Measurements from ENCODE around the gene CCP110.

- TF ChIP-seq EZH2 (IDR thresholded peaks at IDR 0.05; ENCODE audit: insufficient read depth, poor library complexity, severe bottlenecking) (no peak), EZH2phosphoT487 (IDR thresholded peaks at IDR 0.05; ENCODE audit: insufficient read depth, low read depth) (no peak)
These were observed 36.3 kb downstream of the CCP110 start for GRCh38 chr16:19560078-19560477.
